ENCODE results near the gene GPC6.
A peak's percentile ranks its signal among the peaks of the same experiment; 100 is the strongest.

Gene GPC6

DNA sequence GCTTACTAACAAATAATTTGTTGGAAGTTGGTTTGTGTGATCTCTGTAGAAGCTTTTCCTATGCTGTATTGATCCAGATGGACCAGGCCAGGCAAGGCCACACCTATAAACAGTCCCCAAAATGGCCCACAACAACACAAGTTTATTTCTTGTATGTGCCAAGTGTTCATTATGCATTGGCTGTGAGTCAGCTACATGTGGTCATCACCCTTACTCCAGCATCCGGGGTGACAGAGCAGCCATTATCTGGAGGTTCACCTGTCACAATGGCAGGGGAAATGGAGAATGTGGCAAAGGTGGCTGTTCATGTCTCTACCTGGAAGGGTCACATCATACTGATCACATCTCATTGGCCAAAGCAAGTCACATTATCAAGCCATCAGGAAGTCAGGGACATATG, 1088.6 kb downstream of the GPC6 start:
- H3K36me3 Mint-ChIP-seq (ENCODE audit: insufficient read depth), result peaks cover 3% of the 10 kb centered on the region
- H3K4me1 Mint-ChIP-seq, result peaks cover 34% of the 10 kb centered on the region
- H3K9me3 Mint-ChIP-seq, result no peaks in the 10 kb centered on the region
- DNase-seq (ENCODE audit: low spot score in 2 of 2) (no peak), ATAC-seq (replicated peaks; ENCODE audit: extremely low read depth, poor library complexity, severe bottlenecking) (no peak)
- no peak overlapping the region for H3K27ac Mint-ChIP-seq (ENCODE audit: low read depth)
- H3K4me3 Mint-ChIP-seq, result no peak overlapping the region
- H3K27me3 Mint-ChIP-seq, result no peaks in the 10 kb centered on the region

DNA sequence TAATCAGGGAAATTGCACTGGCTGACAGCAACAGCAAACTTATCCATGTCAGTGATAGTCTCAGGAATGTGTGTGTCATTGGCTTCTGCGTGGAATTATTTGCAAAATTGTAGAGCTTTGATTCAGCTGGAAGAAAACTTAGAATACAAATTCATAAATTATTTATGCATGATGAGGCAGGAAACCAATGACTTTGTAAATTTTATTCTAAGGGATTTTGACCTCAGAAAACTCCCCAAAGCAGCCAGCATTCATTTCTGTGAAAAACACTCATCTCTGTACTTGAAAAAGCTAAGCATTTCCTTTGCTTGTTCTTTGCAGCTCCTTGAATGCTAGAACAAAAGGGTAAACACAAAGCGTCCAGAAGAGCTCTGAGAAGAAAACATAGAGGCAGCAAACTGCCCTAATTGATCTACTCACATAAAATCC, 1090.5 kb downstream of the GPC6 start:
- ATAC-seq (replicated peaks; ENCODE audit: extremely low read depth, poor library complexity, severe bottlenecking), result no peak

DNA sequence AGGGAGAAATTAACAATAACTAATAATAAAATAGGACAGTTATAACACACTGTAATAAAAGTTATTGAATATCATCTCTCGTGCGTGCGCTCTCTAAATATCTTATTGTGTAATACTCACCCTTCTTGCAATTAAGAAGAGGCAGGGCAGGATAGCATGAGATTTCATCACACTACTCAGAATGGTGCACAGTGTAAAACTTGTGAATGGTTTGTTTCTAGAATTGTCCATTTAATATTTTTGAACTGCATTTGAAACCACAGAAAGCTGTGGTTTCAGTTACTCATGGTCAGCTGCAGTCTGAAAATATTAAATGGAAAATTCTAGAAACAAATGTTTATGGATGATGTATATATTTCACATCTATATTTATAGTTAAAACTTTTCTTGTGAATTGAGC, 1091.8 kb downstream of the GPC6 start:
- ATAC-seq (replicated peaks; ENCODE audit: extremely low read depth, poor library complexity, severe bottlenecking) (no peak), DNase-seq (ENCODE audit: low spot score in 2 of 2) (no peak)
- no peak overlapping the region for H3K27ac Mint-ChIP-seq (ENCODE audit: low read depth)
- peaks cover 1% of the 10 kb centered on the region for H3K36me3 Mint-ChIP-seq (ENCODE audit: insufficient read depth)
- peaks cover 5% of the 10 kb centered on the region for H3K9me3 Mint-ChIP-seq
- H3K4me1 Mint-ChIP-seq, result peaks cover 19% of the 10 kb centered on the region
- no peak overlapping the region for H3K4me3 Mint-ChIP-seq
- no peaks in the 10 kb centered on the region for H3K27me3 Mint-ChIP-seq

More for the DNA sequence above, 1090.5 kb downstream of the GPC6 start:
- peaks cover 5% of the 10 kb centered on the region for H3K9me3 Mint-ChIP-seq
- DNase-seq (ENCODE audit: low spot score in 2 of 2), result no peak
- H3K4me3 Mint-ChIP-seq, result no peak overlapping the region
- H3K27ac Mint-ChIP-seq (ENCODE audit: low read depth), result no peak overlapping the region
- H3K4me1 Mint-ChIP-seq, result peaks cover 26% of the 10 kb centered on the region
- no peaks in the 10 kb centered on the region for H3K27me3 Mint-ChIP-seq
- peaks cover 3% of the 10 kb centered on the region for H3K36me3 Mint-ChIP-seq (ENCODE audit: insufficient read depth)

GRCh38 chr13:94319501-94319900, 1092.9 kb downstream of the GPC6 start:
- Mint-ChIP-seq H3K4me1 (peaks cover 28% of the 10 kb centered on the region), H3K27me3 (no peaks in the 10 kb centered on the region), H3K27ac (ENCODE audit: low read depth) (no peak overlapping the region)

DNA sequence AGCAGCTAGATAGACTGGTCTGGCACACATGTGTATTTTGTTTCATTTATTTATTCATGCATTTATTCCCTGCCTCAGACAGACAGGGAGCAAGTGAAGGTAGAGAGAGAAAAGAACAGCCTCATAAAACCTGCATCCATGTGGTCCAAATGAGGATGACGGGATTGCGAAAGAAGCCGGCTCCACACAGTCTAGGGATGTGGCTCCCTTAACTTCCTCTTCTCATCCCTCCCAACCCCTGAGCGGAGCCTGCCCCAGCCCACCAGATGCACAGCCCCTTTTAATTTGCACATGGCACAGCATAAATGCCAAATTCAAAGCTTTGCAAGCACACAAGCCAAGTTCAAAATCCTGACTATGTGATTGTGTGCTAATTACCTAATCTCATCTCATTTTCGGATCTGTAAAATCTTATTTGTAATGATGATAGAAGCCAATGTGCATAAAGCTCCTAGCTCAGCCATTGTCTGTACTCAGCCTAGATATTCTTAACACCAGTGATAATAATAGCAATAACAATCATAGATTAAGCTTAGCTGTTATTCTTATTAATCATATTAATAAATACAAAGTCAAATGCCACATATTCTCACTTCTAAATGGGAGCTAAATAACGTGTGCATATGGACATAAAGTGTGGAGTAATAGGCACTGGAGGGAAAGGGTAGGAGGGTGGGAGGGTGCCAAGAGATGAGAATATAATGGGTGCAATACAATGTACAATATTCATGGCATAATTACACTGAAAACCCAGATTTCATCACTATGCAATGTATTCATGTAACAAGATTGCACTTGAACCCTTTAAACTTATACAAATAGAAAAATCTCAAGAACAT, 1096.5 kb downstream of the GPC6 start:
- Mint-ChIP-seq H3K4me1 (peaks cover 44% of the 10 kb centered on the region), H3K9me3 (peaks cover 5% of the 10 kb centered on the region), H3K27me3 (no peaks in the 10 kb centered on the region), H3K4me3 (no peak overlapping the region), H3K36me3 (ENCODE audit: insufficient read depth) (peaks cover 2% of the 10 kb centered on the region), H3K27ac (ENCODE audit: low read depth) (peak overlapping the region; percentile 90)
- DNase-seq (ENCODE audit: low spot score in 2 of 2) (no peak), ATAC-seq (replicated peaks; ENCODE audit: extremely low read depth, poor library complexity, severe bottlenecking) (no peak)

More at GRCh38 chr13:94319501-94319900, 1092.9 kb downstream of the GPC6 start:
- DNase-seq (ENCODE audit: low spot score in 2 of 2) (no peak), ATAC-seq (replicated peaks; ENCODE audit: extremely low read depth, poor library complexity, severe bottlenecking) (no peak)
- H3K36me3 Mint-ChIP-seq (ENCODE audit: insufficient read depth), result peaks cover 1% of the 10 kb centered on the region
- H3K4me3 Mint-ChIP-seq, result no peak overlapping the region
- H3K9me3 Mint-ChIP-seq, result peaks cover 5% of the 10 kb centered on the region

- H3K27ac Mint-ChIP-seq (ENCODE audit: low read depth), result peak overlapping the region; percentile 90
- peak overlapping the region; percentile 51 for H3K4me3 Mint-ChIP-seq
- H3K4me1 Mint-ChIP-seq, result peaks cover 47% of the 10 kb centered on the region
- H3K27me3 Mint-ChIP-seq, result no peaks in the 10 kb centered on the region
- peaks cover 6% of the 10 kb centered on the region for H3K36me3 Mint-ChIP-seq (ENCODE audit: insufficient read depth)
- peak in 1 of 2 donors; percentile 46 for DNase-seq (ENCODE audit: low spot score in 2 of 2)
- H3K9me3 Mint-ChIP-seq, result peaks cover 5% of the 10 kb centered on the region
- ATAC-seq (replicated peaks; ENCODE audit: extremely low read depth, poor library complexity, severe bottlenecking), result peak; percentile 99
These were observed 1097.5 kb downstream of the GPC6 start for GRCh38 chr13:94323764-94324758.

DNA sequence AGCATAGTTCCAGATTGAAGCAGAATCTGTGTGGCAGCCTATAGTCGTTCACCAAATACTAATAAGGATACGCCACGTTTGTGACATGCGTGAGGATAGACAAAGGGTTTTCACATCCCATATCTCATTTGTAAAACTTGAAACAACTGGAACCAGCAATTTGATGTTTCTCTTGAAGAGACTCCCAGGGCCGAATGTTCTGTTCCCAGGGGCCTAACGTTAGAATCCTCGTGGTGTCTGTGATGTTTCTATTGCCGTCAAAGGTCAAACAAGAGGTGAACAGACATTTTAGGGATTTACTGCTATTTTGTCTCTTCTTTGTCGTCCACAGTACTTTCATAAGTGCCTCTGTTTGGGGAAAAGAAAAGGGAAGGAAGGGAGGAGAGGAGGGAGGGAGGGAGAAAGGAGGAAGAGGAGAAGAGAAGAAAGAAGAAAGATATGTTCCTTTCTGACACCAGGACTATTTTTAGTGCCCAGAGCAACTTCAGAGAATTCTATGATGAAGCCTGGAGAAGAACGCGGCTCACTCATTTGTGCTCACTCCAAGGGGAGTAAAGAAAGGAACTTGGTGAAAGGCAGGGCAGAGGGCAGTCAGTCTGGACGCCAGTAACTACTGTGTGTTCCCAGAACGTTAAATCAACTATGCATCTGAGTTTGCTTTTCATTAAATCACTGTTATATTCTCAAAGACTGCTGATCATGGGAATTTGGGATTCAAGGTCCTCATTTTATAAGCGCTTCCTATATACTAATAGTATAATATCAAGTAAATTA, 1098.3 kb downstream of the GPC6 start:
- no peak for DNase-seq (ENCODE audit: low spot score in 2 of 2)
- Mint-ChIP-seq H3K4me1 (peaks cover 55% of the 10 kb centered on the region), H3K9me3 (peaks cover 5% of the 10 kb centered on the region), H3K27me3 (no peaks in the 10 kb centered on the region), H3K36me3 (ENCODE audit: insufficient read depth) (peaks cover 6% of the 10 kb centered on the region), H3K4me3 (peak overlapping the region; percentile 51), H3K27ac (ENCODE audit: low read depth) (peak overlapping the region; percentile 90)
- no peak for ATAC-seq (replicated peaks; ENCODE audit: extremely low read depth, poor library complexity, severe bottlenecking)

GRCh38 chr13:94325650-94326049, 1099.0 kb downstream of the GPC6 start:
- DNase-seq (ENCODE audit: low spot score in 2 of 2) (no peak), ATAC-seq (replicated peaks; ENCODE audit: extremely low read depth, poor library complexity, severe bottlenecking) (no peak)
- Mint-ChIP-seq H3K36me3 (ENCODE audit: insufficient read depth) (peaks cover 6% of the 10 kb centered on the region), H3K27me3 (no peaks in the 10 kb centered on the region), H3K9me3 (peaks cover 5% of the 10 kb centered on the region), H3K4me3 (no peak overlapping the region), H3K27ac (ENCODE audit: low read depth) (no peak overlapping the region), H3K4me1 (peaks cover 62% of the 10 kb centered on the region)

DNA sequence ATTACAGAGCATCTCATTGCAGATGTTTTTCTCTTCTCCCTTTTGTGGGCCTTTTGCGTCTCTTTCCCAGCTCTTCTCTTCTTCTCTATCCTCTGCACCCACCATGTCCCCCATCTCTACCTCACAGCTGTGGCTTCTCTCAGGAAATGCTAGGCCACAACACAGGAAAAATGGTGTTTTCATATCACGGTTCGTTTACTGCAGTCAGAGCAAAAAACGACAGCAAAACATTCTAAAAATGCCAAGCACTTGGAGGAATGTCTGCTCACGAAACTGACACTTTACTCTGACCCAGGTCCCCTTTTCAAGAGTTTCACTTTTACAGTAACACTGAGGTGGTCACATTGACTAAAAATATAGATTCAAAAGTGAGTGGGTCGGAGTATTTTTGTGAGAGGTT, 1100.7 kb downstream of the GPC6 start:
- Mint-ChIP-seq H3K27ac (ENCODE audit: low read depth) (peak overlapping the region; percentile 27), H3K4me3 (peak overlapping the region; percentile 52), H3K27me3 (no peaks in the 10 kb centered on the region), H3K36me3 (ENCODE audit: insufficient read depth) (peaks cover 6% of the 10 kb centered on the region), H3K4me1 (peaks cover 73% of the 10 kb centered on the region), H3K9me3 (no peaks in the 10 kb centered on the region)
- peak; percentile 15 for ATAC-seq (replicated peaks; ENCODE audit: extremely low read depth, poor library complexity, severe bottlenecking)
- no peak for DNase-seq (ENCODE audit: low spot score in 2 of 2)

GRCh38 chr13:94328381-94329041, 1101.9 kb downstream of the GPC6 start:
- H3K4me3 Mint-ChIP-seq, result peak overlapping the region; percentile 52
- peaks cover 67% of the 10 kb centered on the region for H3K4me1 Mint-ChIP-seq

GRCh38 chr13:94329277-94329676, 1102.7 kb downstream of the GPC6 start:
- Mint-ChIP-seq H3K4me3 (no peak overlapping the region), H3K9me3 (no peaks in the 10 kb centered on the region), H3K27me3 (peaks cover 8% of the 10 kb centered on the region), H3K4me1 (peaks cover 60% of the 10 kb centered on the region), H3K27ac (ENCODE audit: low read depth) (no peak overlapping the region), H3K36me3 (ENCODE audit: insufficient read depth) (peaks cover 5% of the 10 kb centered on the region)
- ATAC-seq (replicated peaks; ENCODE audit: extremely low read depth, poor library complexity, severe bottlenecking) (no peak), DNase-seq (ENCODE audit: low spot score in 2 of 2) (no peak)

More at GRCh38 chr13:94328381-94329041, 1101.9 kb downstream of the GPC6 start:
- H3K27ac Mint-ChIP-seq (ENCODE audit: low read depth), result no peak overlapping the region
- no peak for DNase-seq (ENCODE audit: low spot score in 2 of 2)
- peaks cover 4% of the 10 kb centered on the region for H3K27me3 Mint-ChIP-seq
- no peaks in the 10 kb centered on the region for H3K9me3 Mint-ChIP-seq
- no peak for ATAC-seq (replicated peaks; ENCODE audit: extremely low read depth, poor library complexity, severe bottlenecking)
- H3K36me3 Mint-ChIP-seq (ENCODE audit: insufficient read depth), result peaks cover 5% of the 10 kb centered on the region

Data from central memory CD8-positive, alpha-beta T cell (primary cell).